GM19397 (cell line): Measurements from ENCODE around the gene HBE1.

ENCODE experiments used
- ATAC-seq: cut with Tn5 transposase; IDR thresholded peaks from one replicate; pipeline ENCODE4 v1.9.1; 2021; ENCODE audit warnings: mild to moderate bottlenecking, moderate library complexity; ENCODE audit not compliant: unreplicated experiment

HBE1 gene

DNA sequence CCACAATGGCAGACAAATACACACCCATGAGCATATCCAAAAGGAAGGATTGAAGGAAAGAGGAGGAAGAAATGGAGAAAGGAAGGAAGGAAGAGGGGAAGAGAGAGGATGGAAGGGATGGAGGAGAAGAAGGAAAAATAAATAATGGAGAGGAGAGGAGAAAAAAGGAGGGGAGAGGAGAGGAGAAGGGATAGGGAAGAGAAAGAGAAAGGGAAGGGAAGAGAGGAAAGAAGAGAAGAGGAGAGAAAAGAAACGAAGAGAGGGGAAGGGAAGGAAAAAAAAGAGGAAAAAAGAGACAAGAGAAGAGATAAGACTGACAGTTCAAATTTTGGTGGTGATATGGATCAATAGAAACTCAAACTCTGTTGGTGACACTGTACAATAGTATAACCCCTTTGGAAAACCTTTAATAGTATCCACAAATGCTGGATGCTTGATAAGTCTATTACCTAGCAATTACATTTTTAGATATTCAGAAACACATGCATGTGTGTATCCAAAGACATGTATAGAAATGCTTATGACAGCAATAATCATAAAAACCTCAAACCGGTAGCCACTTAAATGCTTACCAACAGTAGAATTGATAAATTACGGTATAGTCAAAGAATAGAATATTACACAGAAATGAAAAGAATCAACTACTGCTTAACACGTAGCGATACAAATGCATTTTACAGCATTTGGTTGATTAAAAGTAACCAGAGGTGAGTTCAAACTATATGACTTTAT is 34.2 kb downstream of the HBE1 start:
- ATAC-seq = no peak

DNA sequence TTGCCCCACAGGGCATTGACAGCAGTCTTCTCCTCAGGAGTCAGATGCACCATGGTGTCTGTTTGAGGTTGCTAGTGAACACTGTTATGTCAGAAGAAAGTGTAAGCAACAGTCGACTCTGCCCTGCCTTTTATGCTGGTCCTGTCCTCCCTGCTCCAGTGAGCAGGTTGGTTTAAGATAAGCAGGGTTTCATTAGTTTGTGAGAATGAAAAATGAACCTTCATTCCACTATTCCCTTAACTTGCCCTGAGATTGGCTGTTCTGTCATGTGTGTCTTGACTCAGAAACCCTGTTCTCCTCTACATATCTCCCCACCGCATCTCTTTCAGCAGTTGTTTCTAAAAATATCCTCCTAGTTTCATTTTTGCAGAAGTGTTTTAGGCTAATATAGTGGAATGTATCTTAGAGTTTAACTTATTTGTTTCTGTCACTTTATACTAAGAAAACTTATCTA is 35.3 kb downstream of the HBE1 start, which contains the start of gene HBD:
HBD (minus strand) TSS at position 103 of the 454 bp plus-strand sequence; CDS start at position 53, 50 bp downstream.
- no peak for ATAC-seq

DNA sequence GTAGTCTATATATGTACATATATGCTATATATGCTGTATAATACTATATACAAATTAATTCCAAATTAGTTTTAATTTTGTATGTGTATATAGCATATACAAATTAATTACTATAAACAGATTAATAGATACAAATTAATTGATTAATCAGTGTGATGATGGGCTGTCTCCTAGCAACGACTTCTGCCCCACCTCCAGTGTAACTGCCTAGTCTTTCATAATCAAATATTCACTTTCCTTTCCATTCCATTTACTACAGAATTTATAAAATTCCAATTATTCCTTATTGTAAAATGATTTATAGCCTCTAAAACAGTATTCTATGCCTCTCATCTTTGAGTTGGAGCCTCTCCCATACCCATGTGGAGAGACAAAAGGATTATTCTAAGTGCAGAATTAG is 36.4 kb downstream of the HBE1 start:
- no peak for ATAC-seq

DNA sequence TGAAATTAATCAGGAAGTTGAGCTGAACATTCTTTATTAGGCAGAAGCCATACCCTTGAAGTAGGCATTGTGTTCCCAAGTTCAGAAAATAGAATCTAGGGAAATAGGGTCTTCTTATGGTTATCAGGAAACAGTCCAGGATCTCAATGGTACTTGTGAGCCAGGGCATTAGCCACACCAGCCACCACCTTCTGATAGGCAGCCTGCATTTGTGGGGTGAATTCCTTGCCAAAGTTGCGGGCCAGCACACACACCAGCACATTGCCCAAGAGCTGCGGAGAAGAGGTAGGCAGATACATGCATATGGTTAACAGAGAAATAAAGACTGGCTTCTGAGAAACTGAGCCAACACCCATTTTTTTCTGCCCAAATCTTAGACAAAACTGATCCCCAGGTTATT is 36.9 kb downstream of the HBE1 start:
- no peak for ATAC-seq

DNA sequence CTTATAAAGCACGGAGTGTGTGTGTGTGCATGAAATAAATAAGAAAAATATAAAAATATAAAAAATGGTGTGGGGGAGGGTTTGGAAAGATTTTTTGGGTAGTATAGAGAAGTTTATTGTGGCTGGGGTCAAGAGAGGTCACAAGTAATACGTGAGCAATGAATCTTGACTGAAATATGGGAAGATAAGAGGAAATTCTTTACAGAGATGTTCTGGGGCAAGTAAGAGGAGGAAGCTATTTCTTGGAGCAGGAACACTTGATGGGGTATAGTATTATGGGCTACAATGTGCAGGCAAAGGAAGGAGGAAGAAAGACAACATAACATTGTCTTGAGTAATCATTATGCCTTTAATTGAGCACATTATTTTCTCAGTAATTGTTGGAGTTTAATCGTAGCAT is 37.6 kb downstream of the HBE1 start:
- ATAC-seq = no peak

DNA sequence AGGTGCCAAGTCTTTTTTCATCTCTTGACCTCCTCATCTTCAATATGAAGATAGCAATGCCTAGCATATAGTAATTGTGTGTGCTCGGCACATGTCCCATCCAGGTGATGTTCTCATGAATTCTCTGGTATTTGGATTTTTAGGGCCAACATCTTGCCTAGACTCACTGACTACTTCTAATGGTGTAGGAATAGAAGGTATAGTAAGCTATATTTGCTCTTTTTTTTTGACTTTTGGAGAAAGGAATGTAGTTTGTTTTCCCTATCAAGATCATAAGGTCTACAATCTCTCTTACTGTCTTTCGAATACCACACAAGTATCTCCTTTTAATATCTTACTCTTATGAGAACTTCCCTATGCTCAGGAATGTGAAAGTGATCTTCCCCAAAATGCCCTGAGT is 38.6 kb downstream of the HBE1 start:
- no peak for ATAC-seq

DNA sequence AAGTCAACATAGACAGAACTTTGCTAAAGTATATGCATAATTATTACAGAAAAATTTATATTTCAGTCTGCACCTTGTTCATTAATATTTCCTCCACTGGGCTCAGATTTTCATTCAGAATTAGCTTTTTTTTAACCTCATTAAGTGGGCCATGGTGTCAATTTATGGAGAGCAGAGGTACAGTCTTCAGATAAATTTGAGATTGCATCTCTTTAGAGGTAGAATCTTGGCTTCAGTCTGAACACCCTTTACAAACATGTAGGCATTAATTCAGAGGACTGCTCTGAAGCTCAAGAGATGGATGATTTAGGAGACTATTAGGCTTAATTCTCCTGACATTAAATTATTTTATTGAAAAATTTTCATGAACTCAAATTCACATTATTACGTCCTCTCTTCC is 39.5 kb downstream of the HBE1 start:
- ATAC-seq = no peak

DNA sequence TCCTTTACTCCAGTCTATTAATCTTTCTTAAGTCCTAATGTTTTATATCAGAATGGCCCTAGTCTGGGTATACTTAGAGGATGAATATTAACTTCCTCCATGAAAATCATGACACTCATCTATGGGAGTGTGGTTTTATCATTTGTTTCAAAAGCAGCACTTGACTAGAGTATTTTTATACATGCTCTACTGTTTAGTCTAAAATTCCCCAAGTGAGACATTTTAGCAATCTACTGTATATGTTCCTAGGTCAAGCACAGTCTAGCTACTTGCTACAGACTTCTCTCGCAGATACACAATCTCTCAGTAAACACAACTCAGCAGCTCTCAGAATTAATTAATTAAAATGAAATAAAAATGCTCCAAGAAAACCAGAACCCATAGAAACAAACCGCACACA is 39.9 kb downstream of the HBE1 start:
- ATAC-seq = no peak

DNA sequence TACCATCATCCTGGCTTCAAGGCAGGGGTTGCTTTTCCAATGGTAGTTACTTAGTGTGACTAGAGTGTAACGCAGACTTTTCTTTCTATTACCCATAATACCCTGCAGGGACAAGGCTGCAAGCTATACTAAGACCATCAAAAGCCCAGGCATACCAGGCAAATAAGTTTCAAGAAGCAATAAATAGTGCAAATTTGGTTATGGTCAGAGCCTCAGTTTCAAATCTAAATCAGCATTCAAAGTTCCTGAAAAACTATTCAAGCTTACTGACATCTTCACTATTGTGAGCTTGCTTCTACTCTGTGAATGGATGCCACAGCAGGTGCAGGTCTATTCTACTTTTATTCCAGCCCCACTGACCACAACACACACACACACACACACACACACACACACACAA is 40.4 kb downstream of the HBE1 start:
- ATAC-seq = no peak

DNA sequence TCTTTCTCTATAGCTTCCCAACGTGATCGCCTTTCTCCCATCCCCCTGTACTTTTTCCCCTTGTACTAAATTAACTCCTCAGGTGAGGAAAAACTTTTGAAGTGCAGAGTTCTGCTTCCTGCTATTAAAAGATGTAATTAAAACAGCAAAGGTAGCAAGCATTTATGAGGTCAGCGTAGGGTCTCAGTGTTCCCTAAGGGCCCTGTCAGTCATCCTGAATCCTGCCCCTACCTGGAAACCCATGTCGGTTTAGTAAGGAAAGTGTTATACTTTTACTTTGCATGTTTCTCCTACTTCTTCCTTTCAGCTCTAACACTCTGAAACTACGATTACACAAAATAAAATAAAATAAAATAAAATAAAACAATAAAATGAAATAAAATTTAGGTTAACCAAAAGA is 41.6 kb downstream of the HBE1 start:
- ATAC-seq = no peak

DNA sequence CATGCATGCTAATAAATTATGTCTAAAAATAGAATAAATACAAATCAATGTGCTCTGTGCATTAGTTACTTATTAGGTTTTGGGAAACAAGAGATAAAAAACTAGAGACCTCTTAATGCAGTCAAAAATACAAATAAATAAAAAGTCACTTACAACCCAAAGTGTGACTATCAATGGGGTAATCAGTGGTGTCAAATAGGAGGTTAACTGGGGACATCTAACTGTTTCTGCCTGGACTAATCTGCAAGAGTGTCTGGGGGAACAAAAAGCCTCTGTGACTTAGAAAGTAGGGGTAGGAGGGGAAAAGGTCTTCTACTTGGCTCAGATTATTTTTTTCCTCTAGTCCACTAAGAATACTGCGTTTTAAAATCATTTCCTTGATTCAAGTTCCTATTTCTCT is 42.1 kb downstream of the HBE1 start:
- ATAC-seq = no peak

DNA sequence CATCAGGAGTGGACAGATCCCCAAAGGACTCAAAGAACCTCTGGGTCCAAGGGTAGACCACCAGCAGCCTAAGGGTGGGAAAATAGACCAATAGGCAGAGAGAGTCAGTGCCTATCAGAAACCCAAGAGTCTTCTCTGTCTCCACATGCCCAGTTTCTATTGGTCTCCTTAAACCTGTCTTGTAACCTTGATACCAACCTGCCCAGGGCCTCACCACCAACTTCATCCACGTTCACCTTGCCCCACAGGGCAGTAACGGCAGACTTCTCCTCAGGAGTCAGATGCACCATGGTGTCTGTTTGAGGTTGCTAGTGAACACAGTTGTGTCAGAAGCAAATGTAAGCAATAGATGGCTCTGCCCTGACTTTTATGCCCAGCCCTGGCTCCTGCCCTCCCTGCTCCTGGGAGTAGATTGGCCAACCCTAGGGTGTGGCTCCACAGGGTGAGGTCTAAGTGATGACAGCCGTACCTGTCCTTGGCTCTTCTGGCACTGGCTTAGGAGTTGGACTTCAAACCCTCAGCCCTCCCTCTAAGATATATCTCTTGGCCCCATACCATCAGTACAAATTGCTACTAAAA is 42.9 kb downstream of the HBE1 start, which contains the start of gene HBB:
HBB (minus strand) TSS at position 340 of the 579 bp plus-strand sequence; CDS start at position 290, 50 bp downstream.
- no peak for ATAC-seq

DNA sequence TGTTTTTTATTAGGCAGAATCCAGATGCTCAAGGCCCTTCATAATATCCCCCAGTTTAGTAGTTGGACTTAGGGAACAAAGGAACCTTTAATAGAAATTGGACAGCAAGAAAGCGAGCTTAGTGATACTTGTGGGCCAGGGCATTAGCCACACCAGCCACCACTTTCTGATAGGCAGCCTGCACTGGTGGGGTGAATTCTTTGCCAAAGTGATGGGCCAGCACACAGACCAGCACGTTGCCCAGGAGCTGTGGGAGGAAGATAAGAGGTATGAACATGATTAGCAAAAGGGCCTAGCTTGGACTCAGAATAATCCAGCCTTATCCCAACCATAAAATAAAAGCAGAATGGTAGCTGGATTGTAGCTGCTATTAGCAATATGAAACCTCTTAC is 44.3 kb downstream of the HBE1 start:
- no peak for ATAC-seq

DNA sequence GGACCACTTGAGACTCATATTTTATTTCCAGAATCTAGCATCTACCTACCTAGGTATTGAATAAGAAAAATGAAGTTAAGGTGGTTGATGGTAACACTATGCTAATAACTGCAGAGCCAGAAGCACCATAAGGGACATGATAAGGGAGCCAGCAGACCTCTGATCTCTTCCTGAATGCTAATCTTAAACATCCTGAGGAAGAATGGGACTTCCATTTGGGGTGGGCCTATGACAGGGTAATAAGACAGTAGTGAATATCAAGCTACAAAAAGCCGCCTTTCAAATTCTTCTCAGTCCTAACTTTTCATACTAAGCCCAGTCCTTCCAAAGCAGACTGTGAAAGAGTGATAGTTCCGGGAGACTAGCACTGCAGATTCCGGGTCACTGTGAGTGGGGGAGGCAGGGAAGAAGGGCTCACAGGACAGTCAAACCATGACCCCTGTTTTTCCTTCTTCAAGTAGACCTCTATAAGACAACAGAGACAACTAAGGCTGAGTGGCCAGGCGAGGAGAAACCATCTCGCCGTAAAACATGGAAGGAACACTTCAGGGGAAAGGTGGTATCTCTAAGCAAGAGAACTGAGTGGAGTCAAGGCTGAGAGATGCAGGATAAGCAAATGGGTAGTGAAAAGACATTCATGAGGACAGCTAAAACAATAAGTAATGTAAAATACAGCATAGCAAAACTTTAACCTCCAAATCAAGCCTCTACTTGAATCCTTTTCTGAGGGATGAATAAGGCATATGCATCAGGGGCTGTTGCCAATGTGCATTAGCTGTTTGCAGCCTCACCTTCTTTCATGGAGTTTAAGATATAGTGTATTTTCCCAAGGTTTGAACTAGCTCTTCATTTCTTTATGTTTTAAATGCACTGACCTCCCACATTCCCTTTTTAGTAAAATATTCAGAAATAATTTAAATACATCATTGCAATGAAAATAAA is 44.9 kb downstream of the HBE1 start:
- ATAC-seq = no peak

DNA sequence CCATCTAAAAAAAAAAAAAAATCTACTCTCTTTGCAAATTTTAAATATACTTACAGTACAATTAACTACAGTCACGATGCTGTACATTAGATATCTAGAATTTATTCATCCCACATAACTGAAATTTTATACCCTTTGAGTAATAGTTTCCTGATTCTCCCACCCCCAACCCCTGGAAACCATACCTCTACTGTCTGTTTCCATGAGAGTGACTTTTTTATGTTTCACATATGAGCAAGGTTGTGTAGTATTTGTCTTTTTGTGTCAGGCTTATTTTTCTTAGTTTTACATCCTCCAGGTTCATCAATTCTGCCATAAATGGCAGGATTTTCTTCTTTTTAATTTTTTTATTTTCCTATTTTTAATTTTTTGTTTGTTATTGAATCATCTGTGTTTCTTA is 46.1 kb downstream of the HBE1 start:
- ATAC-seq = no peak

DNA sequence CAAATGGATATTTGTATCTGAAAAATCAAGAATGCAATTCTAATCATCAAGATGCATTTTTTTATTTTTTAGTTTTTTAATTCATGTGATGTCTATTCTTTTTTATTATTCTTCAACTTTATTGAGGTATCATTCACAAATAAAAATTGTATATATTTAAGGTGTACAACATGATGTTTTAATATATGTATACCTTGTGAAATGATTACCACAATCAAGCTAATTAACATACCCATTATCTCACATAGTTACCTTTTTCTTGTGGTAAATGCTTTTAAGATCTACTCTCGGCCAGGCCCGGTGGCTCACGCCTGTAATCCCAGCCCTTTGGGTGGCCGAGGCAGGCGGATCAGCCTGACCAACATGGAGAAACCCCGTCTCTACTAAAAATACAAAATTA is 46.6 kb downstream of the HBE1 start:
- no peak for ATAC-seq
